ENCODE data around the gene XPOT. TPM values are rescaled to one million over a fixed set of nuclear protein-coding genes. Genes with fewer than 3 reads are reported as not detected.

The XPOT gene
- total RNA-seq, 3 donors from 2014 or later: 18.3 to 43.5 (median 29.6) TPM

GRCh38 chr12:64395739-64396138 is 8.5 kb upstream of the XPOT start:
- DNase-seq (no peak), ATAC-seq (no peak)
- Histone ChIP-seq H3K36me3 (ENCODE audit: low read depth) (no peaks in the 10 kb centered on the region), H3K4me1 (ENCODE audit: low read depth) (peaks cover under 1% of the 10 kb centered on the region), H3K9me3 (no peaks in the 10 kb centered on the region), H3K4me3 (no peak overlapping the region)
- intact Hi-C loops (cut with DNase I, micrococcal nuclease): no loop called here
- TF ChIP-seq, protein P1, sequence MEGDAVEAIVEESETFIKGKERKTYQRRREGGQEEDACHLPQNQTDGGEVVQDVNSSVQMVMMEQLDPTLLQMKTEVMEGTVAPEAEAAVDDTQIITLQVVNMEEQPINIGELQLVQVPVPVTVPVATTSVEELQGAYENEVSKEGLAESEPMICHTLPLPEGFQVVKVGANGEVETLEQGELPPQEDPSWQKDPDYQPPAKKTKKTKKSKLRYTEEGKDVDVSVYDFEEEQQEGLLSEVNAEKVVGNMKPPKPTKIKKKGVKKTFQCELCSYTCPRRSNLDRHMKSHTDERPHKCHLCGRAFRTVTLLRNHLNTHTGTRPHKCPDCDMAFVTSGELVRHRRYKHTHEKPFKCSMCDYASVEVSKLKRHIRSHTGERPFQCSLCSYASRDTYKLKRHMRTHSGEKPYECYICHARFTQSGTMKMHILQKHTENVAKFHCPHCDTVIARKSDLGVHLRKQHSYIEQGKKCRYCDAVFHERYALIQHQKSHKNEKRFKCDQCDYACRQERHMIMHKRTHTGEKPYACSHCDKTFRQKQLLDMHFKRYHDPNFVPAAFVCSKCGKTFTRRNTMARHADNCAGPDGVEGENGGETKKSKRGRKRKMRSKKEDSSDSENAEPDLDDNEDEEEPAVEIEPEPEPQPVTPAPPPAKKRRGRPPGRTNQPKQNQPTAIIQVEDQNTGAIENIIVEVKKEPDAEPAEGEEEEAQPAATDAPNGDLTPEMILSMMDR (IDR thresholded peaks at IDR 0.05): no peak

- ATAC-seq: no peak
- intact Hi-C loops (cut with DNase I, micrococcal nuclease): no loop called here
- Histone ChIP-seq H3K4me3 (no peak overlapping the region), H3K9me3 (no peaks in the 10 kb centered on the region), H3K4me1 (ENCODE audit: low read depth) (no peaks in the 10 kb centered on the region), H3K36me3 (ENCODE audit: low read depth) (no peaks in the 10 kb centered on the region)
- TF ChIP-seq, protein P1 (IDR thresholded peaks at IDR 0.05): no peak
- no peak for DNase-seq
Observed at GRCh38 chr12:64400041-64400440, 4.2 kb upstream of the XPOT start.

- Histone ChIP-seq H3K4me3 (no peak overlapping the region), H3K36me3 (ENCODE audit: low read depth) (no peaks in the 10 kb centered on the region), H3K9me3 (no peaks in the 10 kb centered on the region), H3K4me1 (ENCODE audit: low read depth) (peaks cover 10% of the 10 kb centered on the region)
- intact Hi-C loops (cut with DNase I, micrococcal nuclease): no loop called here
- TF ChIP-seq, protein P1 (IDR thresholded peaks at IDR 0.05): no peak
- ATAC-seq: no peak
- DNase-seq: no peak
Observed at GRCh38 chr12:64402181-64402580, 2.0 kb upstream of the XPOT start.

DNA sequence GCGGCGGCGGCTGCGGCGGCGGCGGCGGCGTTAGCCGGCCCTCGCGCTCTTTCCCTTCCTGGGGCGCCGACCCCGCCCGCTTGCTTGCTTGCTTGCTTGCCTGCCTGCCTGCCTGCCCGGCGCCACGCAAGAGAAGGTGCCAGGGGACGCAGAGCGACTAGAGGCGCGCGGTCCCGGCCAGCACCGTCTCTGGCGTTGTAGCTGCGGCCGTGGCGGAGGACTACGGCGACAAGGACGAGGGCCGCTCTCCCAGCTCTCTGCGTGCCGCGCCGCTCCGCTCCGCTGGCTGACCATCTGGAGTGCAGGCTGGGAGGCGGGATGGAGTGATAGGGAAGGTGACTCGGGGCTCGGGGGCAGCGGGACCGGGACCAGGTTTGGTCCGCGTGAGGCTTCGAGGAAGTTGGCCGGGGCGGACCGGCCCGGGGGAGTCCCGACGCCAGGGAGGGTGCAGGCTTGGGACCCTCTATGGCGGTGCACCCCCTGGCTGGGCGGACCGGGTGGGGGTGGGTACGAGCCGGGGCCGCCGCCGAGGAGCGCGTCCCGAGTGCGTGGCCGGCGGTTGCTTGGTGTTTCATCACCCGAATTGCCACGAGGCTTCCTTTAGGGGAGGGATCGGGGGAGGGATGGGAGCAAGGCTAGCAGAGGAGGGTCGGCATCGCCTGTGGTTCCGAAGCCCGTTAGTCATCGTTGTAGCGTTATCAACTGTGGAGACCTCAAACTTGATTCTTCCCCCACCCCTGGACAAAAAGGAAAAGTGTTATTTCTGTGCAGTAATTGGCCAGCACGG is 471 bp downstream of the XPOT start:
- intact Hi-C loops (cut with DNase I, micrococcal nuclease): no loop called here
- DNase-seq: no peak
- TF ChIP-seq, protein P1 (IDR thresholded peaks at IDR 0.05): no peak
- peaks cover 10% of the 10 kb centered on the region for H3K4me1 ChIP-seq (ENCODE audit: low read depth)
- no peaks in the 10 kb centered on the region for H3K36me3 ChIP-seq (ENCODE audit: low read depth)
- peak overlapping the region; percentile 77 for H3K4me3 ChIP-seq
- peak; percentile 43 for ATAC-seq
- H3K9me3 ChIP-seq: no peaks in the 10 kb centered on the region

DNA sequence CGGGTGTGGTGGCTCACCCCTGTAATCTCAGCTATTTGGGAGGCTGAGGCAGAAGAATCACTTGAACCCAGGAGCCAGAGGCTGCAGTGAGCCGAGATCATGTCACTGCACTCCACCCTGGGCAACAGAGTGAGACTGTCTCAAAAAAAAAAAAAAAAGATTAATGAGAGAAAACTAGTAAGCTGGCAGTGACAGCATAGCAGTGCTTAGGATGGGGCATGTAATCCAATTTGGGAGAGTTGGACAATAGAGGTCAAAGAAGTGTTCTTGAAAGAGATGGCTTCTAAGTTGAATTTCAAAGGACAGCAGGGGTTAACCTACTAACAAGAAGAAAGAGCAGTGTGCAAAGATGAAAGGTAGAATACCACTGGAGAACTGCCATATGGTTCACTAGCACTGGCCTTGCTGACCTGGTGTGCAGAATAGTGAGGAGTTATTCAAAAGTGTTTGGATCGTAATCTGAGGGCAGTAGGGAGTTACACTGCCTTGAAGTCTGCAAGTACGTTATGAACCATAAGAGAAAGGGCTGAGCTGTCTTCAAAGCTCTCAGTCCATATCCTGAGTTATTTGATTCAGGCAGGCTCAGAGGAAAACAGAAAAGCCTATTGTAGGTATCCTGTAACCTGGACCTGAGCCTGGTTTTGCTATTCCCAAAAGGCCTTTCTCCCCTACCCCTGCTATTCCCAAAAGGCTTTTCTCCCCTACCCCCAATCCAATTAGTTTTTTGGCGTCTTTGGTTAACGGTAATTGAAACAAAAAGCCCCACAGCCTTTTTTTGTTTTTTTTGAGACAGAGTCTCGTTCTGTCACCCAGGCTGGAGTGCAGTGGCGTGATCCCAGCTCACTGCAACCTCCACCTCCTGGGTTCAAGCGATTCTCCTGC is 3.4 kb downstream of the XPOT start:
- intact Hi-C loops (cut with DNase I, micrococcal nuclease): no loop called here
- DNase-seq (no peak), ATAC-seq (no peak)
- Histone ChIP-seq H3K36me3 (ENCODE audit: low read depth) (no peaks in the 10 kb centered on the region), H3K4me3 (no peak overlapping the region), H3K4me1 (ENCODE audit: low read depth) (peaks cover 10% of the 10 kb centered on the region), H3K9me3 (no peaks in the 10 kb centered on the region)
- TF ChIP-seq, protein P1 (IDR thresholded peaks at IDR 0.05): no peak

Measured in mucosa of descending colon (tissue), 3 donors.